ENCODE results near the gene SMLR1. TPM values are rescaled to one million over a fixed set of nuclear protein-coding genes. Genes with fewer than 3 reads are reported as not detected.
A peak's percentile ranks its signal among the peaks of the same experiment; 100 is the strongest.

Gene SMLR1
- total and polyA plus RNA-seq, 4 donors, result 20.8 to 65.2 (median 39.6) TPM

GRCh38 chr6:130882370-130882769 is 55.2 kb downstream of the SMLR1 start (continued):
- TF ChIP-seq, protein P1, sequence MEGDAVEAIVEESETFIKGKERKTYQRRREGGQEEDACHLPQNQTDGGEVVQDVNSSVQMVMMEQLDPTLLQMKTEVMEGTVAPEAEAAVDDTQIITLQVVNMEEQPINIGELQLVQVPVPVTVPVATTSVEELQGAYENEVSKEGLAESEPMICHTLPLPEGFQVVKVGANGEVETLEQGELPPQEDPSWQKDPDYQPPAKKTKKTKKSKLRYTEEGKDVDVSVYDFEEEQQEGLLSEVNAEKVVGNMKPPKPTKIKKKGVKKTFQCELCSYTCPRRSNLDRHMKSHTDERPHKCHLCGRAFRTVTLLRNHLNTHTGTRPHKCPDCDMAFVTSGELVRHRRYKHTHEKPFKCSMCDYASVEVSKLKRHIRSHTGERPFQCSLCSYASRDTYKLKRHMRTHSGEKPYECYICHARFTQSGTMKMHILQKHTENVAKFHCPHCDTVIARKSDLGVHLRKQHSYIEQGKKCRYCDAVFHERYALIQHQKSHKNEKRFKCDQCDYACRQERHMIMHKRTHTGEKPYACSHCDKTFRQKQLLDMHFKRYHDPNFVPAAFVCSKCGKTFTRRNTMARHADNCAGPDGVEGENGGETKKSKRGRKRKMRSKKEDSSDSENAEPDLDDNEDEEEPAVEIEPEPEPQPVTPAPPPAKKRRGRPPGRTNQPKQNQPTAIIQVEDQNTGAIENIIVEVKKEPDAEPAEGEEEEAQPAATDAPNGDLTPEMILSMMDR (IDR thresholded peaks at IDR 0.05; ENCODE audit: low read depth, low read length, missing input control), result no peak
- TF ChIP-seq HNF4G (IDR thresholded peaks at IDR 0.05) (no peak), RAD21 (IDR thresholded peaks at IDR 0.05) (no peak), NR2F2 (IDR thresholded peaks at IDR 0.05) (no peak), JUND (IDR thresholded peaks at IDR 0.05) (no peak), YY1 (IDR thresholded peaks at IDR 0.05) (no peak), HNF4A (conservative IDR thresholded peaks at IDR 0.05) (no peak)

DNA sequence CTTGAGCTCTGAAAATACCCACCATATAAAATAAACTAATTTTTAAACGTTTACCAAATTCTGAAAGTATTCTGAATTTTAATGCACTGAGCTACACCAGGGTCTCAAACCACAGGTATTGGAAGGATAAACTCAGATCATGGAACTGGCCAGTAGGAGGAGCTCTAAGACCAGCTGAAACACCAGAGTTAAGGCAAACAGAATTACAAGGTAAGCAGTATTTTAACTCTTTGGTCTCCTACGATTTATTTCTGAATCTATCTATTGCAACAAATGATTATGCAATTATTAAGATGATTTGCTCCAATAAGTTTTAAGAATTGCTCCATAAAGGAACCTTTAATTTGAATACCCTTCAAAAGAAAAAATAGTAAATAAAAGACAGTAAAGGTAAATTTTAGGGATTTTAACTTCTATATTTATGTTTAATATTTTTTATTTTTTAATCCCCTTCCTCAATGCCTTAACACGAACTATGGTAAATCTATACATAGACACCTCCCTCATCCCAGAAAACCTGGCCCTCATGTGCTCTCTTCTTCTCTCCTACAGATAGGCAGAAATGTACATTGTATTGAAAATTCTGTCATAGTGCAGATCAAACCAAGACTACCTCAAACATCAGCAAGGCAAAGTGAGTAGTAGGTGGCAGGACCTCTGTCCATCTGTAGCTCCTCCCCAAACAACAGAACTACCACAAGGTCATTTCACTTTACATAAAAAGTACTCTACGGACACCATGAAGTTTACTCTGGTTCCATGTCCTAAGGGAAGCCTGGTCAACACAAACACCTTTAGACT is 58.4 kb downstream of the SMLR1 start:
- H3K9ac ChIP-seq (ENCODE audit: low read depth in 1 of 2, low read length in 2 of 2), result no peak overlapping the region
- no peak overlapping the region for H3K27ac ChIP-seq (ENCODE audit: low read depth in 1 of 2, low read length in 2 of 2)
- TF ChIP-seq, protein P1 (IDR thresholded peaks at IDR 0.05; ENCODE audit: low read depth, low read length, missing input control), result peak; percentile 94
- TF ChIP-seq EGR1 (IDR thresholded peaks at IDR 0.05; ENCODE audit: low read depth in 2 of 2) (no peak), RAD21 (IDR thresholded peaks at IDR 0.05) (peak; percentile 98 to 99)
- H3K36me3 ChIP-seq (ENCODE audit: control insufficient read depth in 4 of 4, insufficient read depth in 3 of 4, low read depth in 1 of 4, low read length in 3 of 4), result no peaks in the 10 kb centered on the region
- no peaks in the 10 kb centered on the region for H3K27me3 ChIP-seq (ENCODE audit: control insufficient read depth in 4 of 4, insufficient read depth in 4 of 4, low read length in 3 of 4)
- H3K9me3 ChIP-seq (ENCODE audit: control insufficient read depth in 4 of 4, low read length in 3 of 4), result no peaks in the 10 kb centered on the region
- no peaks in the 10 kb centered on the region for H3K4me1 ChIP-seq (ENCODE audit: control insufficient read depth in 4 of 4, insufficient read depth in 4 of 4, low read length in 3 of 4)
- no peak overlapping the region for H3K4me3 ChIP-seq (ENCODE audit: low read depth in 1 of 3, low read length in 3 of 3)
- peak; percentile 76 for DNase-seq (ENCODE audit: low spot score)
- whole genome bisulfite sequencing, result 25% methylated on average over 4 of the region's 4 CpGs

Other genes starting within 250 kb of the SMLR1 start
- 10 to 100 TPM; 27.1 to 43.3 TPM for gene EPB41L2, start 235.8 kb downstream of the SMLR1 start, total RNA-seq
- 10 to 100 TPM in 1 of 2 donors, 1 to 10 TPM in 1; 10.0 to 10.2 TPM for gene EPB41L2, start 235.8 kb downstream of the SMLR1 start, polyA plus RNA-seq

Measured in liver (tissue), 9 donors.